Natural killer cell (primary cell): ENCODE measurements around the gene PHF19. TPM values are rescaled to one million over a fixed set of nuclear protein-coding genes. Genes with fewer than 3 reads are reported as not detected.
A peak's percentile ranks its signal among the peaks of the same experiment; 100 is the strongest.

Experiments used
- ATAC-seq, 3 donors: fragments of 150-1000 bp in 2 of 3; fragments of 200-7000 bp in 1 of 3; cut with Tn5 transposase; 1 replicate in 1 of 3; 2 replicates in 2 of 3; pipeline ENCODE4 v1.10.0; 2021; ENCODE audit warnings: mild to moderate bottlenecking in 2 of 3, moderate library complexity in 2 of 3
- DNase-seq, 2 donors: peaks; one replicate each; pipeline versions ENCODE4 v3.0.0 to v3.0.0-alpha.2; 2013 to 2021; ENCODE audit warnings: mixed read lengths in 1 of 2
- H3K27ac ChIP-seq: one replicate; pipeline ENCODE4 v1.5.1; 2013; ENCODE audit warnings: mild to moderate bottlenecking, low read length
- H3K27me3 ChIP-seq: one replicate; pipeline ENCODE4 v1.6.1; 2013; ENCODE audit warnings: low read length; ENCODE audit not compliant: control insufficient read depth, insufficient read depth
- H3K36me3 ChIP-seq: one replicate; pipeline ENCODE4 v1.6.1; 2013; ENCODE audit warnings: low read length; ENCODE audit not compliant: control insufficient read depth, insufficient read depth
- H3K4me1 ChIP-seq: one replicate; pipeline ENCODE4 v1.6.1; 2013; ENCODE audit warnings: low read length; ENCODE audit not compliant: control insufficient read depth, insufficient read depth
- H3K4me3 ChIP-seq: one replicate; pipeline ENCODE4 v1.5.1; 2013; ENCODE audit warnings: low read length
- H3K9me3 ChIP-seq: one replicate; pipeline ENCODE4 v1.6.1; 2013; ENCODE audit warnings: low read length; ENCODE audit not compliant: control insufficient read depth, insufficient read depth
- H3K27ac Mint-ChIP-seq, 2 donors: one replicate each; pipeline ENCODE4 v1.8.0; 2022; ENCODE audit warnings: mild to moderate bottlenecking in 2 of 2, mixed read lengths in 2 of 2, moderate library complexity in 1 of 2
- H3K27me3 Mint-ChIP-seq, 2 donors: one replicate each; pipeline ENCODE4 v1.8.0; 2022; ENCODE audit warnings: low read depth in 2 of 2, mixed read lengths in 2 of 2
- H3K36me3 Mint-ChIP-seq: one replicate; pipeline ENCODE4 v1.8.0; 2022; ENCODE audit warnings: mixed read lengths
- H3K4me1 Mint-ChIP-seq, 2 donors: one replicate each; pipeline ENCODE4 v1.8.0; 2022; ENCODE audit warnings: mixed read lengths in 2 of 2
- H3K4me3 Mint-ChIP-seq: one replicate; pipeline ENCODE4 v1.8.0; 2022; ENCODE audit warnings: mild to moderate bottlenecking, moderate library complexity, mixed read lengths
- H3K9me3 Mint-ChIP-seq, 2 donors: one replicate each; pipeline ENCODE4 v1.8.0; 2022; ENCODE audit warnings: mixed read lengths in 2 of 2
- CTCF ChIP-seq: fragments of 200-600 bp; IDR thresholded peaks from one replicate; pipeline ENCODE4 v1.8.0; 2022; ENCODE audit warnings: antibody characterized with exemption
- whole genome bisulfite sequencing: methylation state at CpG from one replicate; pipeline ENCODE4 v1.1.7; 2013; ENCODE audit warnings: missing lambda C conversion rate; ENCODE audit not compliant: insufficient coverage; 5-methylcytosine and 5-hydroxymethylcytosine counted together
- intact Hi-C: fragments of 100-400 bp; cut with micrococcal nuclease; formaldehyde crosslinking; loops from one replicate; pipeline ENCODE4 v1.14.2; 2022
- total RNA-seq, 4 donors: library from RNA; stranded (reverse); fragments of 120-200 nt in 1 of 4; gene quantifications; one replicate each; pipeline versions ENCODE4 v1.2.3 to v1.2.4, GENCODE V29; 2013 to 2022

The PHF19 gene
- total RNA-seq, 3 donors from 2014 or later (not counting 1 experiment from before 2014, with no cell fraction given): 34.1 to 54.0 (median 47.8) TPM

GRCh38 chr9:120845255-120845654 is 31.7 kb downstream of the PHF19 start:
- H3K27me3 ChIP-seq: no peaks in the 10 kb centered on the region
- peaks cover 11% of the 10 kb centered on the region for H3K36me3 ChIP-seq
- no peaks in the 10 kb centered on the region for H3K9me3 ChIP-seq
- intact Hi-C loops: no loop called here
- no peak for TF ChIP-seq CTCF
- H3K4me3 ChIP-seq: no peak overlapping the region
- Mint-ChIP-seq H3K9me3 (no peaks in the 10 kb centered on the region), H3K27ac (peak overlapping the region; percentile 98 to 99), H3K4me1 (peaks cover 43 to 50% of the 10 kb centered on the region in 2 donors), H3K27me3 (no peaks in the 10 kb centered on the region), H3K4me3 (peak overlapping the region; percentile 99), H3K36me3 (no peaks in the 10 kb centered on the region)
- H3K27ac ChIP-seq: no peak overlapping the region
- peaks cover 28% of the 10 kb centered on the region for H3K4me1 ChIP-seq
- no peak for ATAC-seq
- no peak for DNase-seq

DNA sequence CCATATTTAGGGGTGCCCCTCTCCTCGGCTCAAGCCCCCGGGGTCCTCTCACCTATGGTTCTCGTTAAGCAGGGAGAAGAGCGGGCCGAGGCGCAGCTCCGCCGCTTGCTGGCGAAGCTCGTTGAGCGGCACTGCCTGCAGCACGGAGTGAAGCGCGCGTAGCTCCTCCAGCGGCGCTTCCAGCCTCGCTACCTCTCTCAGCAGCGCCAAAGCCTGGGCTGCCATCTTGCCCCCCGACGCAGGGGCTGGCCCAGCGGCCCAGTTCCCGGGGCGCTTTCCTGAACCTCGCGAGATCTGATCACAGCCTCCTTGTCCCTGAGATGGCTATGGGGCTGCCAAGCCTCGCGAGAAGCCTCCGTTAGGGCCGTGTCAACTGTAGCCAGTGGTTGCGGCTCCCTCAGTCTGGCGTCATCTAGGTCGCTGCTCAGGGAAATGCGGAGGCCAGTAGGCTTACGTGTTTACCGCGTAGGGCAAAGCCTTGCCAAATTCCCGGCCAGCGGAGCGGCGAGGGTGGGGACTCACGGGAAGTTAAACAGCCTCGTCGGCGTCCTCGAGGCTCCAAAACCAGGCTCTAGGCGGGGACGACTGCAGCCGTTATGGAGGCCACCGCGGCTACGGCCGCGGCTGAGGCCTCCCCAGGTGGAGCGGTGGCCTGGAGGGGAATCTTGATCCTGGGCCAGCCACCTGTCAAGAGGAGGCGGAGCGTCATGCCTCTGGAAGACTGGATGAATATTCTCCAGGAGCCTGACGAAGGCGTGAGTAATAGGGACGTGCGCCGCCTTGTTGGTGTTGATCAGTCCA is 34.1 kb downstream of the PHF19 start, which contains the start of gene PSMD5:
TSS of gene PSMD5 (minus strand) at position 238 of the 801 bp plus-strand sequence. CDS start at position 225, 13 bp downstream.
- DNase-seq: peak; percentile 92 to 98
- Histone ChIP-seq H3K27me3 (no peaks in the 10 kb centered on the region), H3K4me3 (peak within 1 kb of the TSS; percentile 85), H3K27ac (peak within 1 kb of the TSS; percentile 92), H3K4me1 (peaks cover 28% of the 10 kb centered on the region), H3K36me3 (peaks cover 11% of the 10 kb centered on the region), H3K9me3 (no peaks in the 10 kb centered on the region)
- H3K4me1 Mint-ChIP-seq: peaks cover 57 to 58% of the 10 kb centered on the region in 2 donors
- H3K4me3 Mint-ChIP-seq: peak within 1 kb of the TSS; percentile 99
- H3K9me3 Mint-ChIP-seq: no peaks in the 10 kb centered on the region
- no peaks in the 10 kb centered on the region for H3K36me3 Mint-ChIP-seq
- TF ChIP-seq CTCF: no peak
- H3K27ac Mint-ChIP-seq: peak within 1 kb of the TSS; percentile 98 to 99
- WGBS: 10% methylated on average over 61 of the region's 62 CpGs
- ATAC-seq: peak; percentile 95 to 99 (median 97)
- no peaks in the 10 kb centered on the region for H3K27me3 Mint-ChIP-seq
- intact Hi-C loops: loop anchor here (1.0 to 5.0 kb wide), 4 partner anchors 25 to 232 kb away; partner anchors contain the start of genes CNTRL, FBXW2 and TRAF1

DNA sequence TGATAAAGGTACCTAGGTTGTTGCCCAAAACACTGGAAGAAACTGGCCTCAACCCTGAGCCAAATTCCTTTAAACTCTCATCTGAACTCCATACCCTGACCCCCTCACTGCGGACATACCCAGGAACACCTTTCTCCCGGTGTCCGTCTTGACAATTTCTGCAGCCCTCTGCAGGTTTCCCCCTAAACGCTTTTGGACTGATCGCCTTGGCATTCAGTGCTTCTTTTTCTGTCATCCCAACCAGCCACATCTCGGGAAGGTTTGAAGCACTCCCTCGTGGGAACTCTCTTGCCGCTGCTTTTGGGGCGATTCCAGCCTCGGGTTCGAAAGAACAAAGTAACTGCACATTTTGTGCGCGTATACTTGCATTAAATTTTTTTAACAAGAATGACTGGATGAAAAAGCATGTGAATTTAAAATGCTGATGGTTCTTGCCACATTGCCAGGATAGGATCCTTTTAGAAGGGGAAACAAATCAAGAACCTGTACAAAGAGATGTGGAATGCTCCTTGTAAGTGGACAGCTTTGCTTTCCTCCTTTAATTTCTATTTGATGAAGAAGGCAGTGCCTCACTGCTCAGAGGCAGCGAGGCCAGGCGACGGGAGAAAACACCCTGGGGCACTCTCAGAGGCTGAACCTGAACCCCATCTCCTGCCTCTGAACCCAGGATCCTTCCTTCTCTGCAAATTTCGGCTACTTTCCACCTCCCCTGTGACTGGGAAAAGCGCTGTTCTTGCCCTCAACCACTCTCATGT is 34.9 kb downstream of the PHF19 start:
- Histone ChIP-seq H3K4me3 (peak overlapping the region; percentile 85), H3K4me1 (peaks cover 28% of the 10 kb centered on the region), H3K27ac (peak overlapping the region; percentile 92), H3K36me3 (peaks cover 11% of the 10 kb centered on the region), H3K9me3 (no peaks in the 10 kb centered on the region), H3K27me3 (no peaks in the 10 kb centered on the region)
- peak overlapping the region; percentile 98 to 99 for H3K27ac Mint-ChIP-seq
- H3K4me1 Mint-ChIP-seq: peaks cover 58 to 62% of the 10 kb centered on the region in 2 donors
- no peak for TF ChIP-seq CTCF
- no peak for DNase-seq
- no peaks in the 10 kb centered on the region for H3K27me3 Mint-ChIP-seq
- intact Hi-C loops: loop anchor here (2.0 to 5.0 kb wide), 3 partner anchors 49 to 233 kb away; partner anchors contain the start of genes CNTRL, FBXW2 and TRAF1
- H3K4me3 Mint-ChIP-seq: peak overlapping the region; percentile 99
- WGBS: 66% methylated on average over 18 of the region's 18 CpGs
- H3K36me3 Mint-ChIP-seq: no peaks in the 10 kb centered on the region
- no peaks in the 10 kb centered on the region for H3K9me3 Mint-ChIP-seq
- peak; percentile 2 to 14 (median 5) for ATAC-seq
